GM18867 (cell line): ENCODE data around the gene FNTB.
"Not testable (repeated sequence)": the region's sequence is repeated elsewhere in the genome, so short reads cannot be mapped to it uniquely, and the experiment has no call there.

Experiments used
- ATAC-seq: cut with Tn5 transposase; IDR thresholded peaks from one replicate; pipeline ENCODE4 v1.9.1; 2021; ENCODE audit warnings: mild to moderate bottlenecking, moderate library complexity; ENCODE audit not compliant: unreplicated experiment

The FNTB gene

DNA sequence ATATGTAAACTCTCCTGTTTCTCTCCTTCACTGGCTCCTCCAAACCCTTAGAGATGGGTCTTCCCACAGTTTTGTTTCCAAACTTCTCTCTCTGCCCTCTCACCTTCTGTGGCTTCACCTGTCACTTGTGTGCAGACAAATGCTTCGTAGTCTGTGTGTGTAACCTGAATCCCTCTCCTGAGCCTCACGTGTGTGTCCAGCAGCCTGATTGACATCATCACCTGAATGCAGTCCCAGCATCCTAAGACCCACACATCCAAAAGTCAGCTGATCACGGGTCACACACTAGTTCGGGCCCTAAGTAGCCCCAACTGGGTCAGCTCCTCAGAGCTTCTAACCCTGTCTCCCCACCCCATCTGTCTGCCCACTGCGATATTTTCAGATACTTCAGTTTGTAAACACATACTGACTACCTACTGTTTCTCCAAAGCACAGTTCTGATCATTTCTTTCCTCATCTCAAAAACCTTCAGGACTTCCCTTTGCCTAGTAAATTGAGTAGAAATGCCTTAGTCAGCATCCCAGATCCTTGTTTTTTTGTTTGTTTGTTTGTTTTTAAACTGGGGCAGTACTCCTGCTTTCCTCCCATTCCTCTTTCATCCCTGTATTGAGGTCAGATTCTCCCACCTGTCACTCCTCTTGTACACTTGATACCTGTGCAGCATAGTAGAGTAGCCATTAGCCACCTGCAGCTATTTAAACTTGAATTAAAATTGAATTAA is 23.7 kb downstream of the FNTB start:
- ATAC-seq: no peak

DNA sequence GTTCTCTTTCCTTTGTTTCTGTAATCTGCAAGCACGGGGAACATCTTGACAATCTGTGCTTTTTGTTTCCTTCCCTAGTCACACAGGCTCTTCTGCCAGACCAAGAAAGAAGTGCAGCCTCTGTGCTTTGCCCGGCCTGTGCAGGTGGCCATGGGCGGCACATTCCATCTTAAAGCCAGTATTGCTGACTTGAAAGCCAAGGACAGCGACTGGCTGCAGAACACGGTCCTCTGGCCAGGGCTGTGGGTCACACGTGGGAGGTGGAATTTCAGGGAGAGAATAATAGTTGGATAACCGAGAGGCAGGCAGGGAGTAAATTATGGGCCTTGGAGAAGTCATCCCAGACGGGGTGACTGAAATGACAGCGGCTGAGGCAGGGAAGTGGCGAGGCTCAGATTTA is 24.8 kb downstream of the FNTB start:
- ATAC-seq: no peak

DNA sequence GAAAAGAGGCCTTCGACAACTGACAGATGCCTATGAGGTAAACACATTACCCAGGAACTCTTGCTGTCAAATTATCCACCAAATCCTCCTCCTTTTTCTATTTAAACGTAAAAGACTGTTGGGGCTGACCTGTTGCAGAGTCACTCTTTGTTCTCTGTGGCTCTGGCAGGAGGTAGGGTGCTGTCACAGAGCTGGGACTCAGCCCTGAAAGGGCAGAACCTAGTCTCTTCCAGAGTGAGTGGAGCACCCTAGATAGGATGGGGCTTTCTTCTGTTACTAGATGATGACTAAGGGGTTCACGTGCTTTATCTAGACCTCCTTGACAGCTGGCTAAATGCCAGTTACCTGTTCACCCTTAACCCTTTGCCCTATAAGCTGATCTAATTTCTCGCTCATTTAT is 25.7 kb downstream of the FNTB start:
- no peak for ATAC-seq

DNA sequence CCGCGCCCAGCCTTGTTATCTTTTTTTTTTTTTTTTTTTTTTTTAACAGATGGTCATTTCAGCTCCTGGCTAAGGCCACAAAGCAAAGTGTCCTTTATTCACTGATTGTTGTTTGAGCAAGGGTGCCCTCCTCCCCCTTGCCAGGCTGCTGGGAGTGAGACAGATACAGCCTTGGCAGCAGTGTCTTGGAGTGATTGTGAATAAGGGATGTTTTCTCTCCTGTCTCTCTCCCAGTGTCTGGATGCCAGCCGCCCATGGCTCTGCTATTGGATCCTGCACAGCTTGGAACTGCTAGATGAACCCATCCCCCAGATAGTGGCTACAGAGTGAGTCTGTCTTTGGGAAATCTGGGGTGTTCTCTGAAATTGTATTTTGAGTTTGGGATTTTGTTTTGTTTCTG is 28.7 kb downstream of the FNTB start:
- ATAC-seq: no peak

DNA sequence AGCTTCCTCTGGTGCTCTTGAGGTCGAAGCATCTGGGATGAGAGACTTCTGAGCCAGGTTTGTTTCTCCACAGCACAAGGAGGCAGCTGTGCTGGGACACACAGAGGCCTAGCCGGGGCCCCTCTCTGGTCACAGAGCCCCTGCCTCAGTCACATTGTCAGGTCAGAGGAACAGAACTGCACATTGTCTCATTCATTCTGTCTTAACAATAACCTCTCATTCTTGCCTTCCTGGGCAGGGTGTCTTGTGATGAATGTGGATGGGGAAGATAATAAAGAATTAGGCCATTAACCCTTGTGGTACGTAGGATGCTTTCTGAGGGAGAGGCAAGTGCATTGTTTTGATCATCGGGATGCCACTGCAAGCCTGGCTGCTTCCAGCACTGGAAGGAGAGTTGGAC is 29.8 kb downstream of the FNTB start:
- no peak for ATAC-seq

DNA sequence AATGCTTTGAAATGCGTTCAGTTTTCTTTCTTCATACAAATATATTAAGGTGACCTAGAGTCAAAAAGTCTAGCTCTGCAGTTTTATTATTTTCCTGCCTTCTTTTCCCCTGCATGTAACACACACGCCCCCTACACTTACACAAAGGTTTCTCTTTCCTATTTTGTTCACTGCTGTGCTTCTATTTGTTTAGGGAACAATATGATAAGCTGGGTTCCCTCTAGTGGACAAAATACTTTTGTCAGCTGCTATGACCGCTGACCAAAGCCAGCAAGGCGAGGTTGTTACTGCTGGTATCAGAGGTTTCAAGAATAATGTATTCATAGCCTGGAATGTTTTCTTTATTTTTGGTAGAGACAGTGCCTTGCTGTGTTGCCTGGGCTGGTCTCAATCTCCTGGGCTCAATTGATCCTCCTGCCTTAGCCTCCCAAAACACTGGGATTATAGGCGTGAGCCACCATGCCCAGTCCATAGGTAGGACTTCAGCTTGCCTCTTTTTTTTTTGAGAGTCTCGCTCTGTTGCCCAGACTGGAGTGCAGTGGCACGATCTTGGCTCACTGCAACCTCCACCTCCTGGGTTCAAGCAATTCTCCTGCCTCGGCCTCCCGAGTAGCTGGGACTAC is 33.4 kb downstream of the FNTB start:
- no peak for ATAC-seq

DNA sequence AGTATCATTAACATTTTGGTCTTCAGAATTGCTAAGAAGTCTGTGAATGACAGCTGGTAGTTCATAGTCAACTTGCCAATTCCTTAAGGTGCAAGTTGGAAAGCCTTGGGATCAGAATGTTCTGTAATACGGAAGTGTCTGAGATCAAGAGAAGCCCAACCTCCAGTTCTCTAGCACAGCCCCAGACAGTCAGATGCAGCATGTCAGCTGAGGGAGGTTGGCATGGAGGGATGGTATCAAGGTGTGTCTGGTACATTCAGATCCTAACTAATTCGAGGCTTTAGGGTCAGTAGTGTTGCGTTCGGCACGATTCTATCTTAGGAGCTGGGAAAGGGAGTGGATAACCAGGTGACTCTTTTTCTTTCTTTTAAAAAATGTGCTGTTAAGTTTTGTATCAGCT is 38.3 kb downstream of the FNTB start:
- no peak for ATAC-seq

DNA sequence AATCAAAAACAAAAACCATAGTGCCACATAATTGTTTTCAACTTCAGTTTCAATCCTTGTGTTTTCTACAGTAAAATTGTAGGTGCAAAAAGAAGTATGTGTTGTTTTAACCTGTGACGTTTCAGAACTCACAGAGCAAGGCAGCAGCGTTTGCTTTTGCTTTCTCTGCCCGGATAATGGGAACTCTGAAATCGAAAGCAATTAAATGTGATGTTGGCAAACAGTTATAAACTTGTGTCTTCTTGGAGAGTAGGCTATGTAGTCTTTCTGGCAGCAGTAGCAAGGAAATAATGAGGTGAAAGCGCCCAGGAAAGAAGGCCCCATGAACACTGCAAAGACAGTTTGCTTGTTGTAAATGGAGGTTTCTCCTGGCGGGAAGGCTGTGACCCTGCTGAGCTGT is 39.1 kb downstream of the FNTB start:
- no peak for ATAC-seq

DNA sequence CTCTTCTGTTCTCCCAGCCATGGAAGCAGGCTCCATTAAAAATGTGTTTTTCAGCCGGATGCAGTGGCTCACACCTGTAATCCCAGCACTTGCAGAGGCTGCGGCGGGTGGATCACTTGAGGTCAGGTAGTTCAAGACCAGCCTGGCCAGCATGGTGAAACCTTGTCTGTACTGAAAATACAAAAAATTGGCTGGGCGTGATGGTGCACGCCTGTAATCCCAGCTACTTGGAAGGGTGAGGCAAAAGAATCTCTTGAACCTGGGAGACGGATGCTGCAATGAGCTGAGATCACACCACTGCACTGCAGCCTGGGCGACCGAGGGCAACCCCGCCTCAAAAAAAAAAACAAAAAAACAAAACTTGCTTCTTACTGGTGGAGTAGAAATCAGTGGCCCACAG is 39.8 kb downstream of the FNTB start:
- no peak for ATAC-seq

DNA sequence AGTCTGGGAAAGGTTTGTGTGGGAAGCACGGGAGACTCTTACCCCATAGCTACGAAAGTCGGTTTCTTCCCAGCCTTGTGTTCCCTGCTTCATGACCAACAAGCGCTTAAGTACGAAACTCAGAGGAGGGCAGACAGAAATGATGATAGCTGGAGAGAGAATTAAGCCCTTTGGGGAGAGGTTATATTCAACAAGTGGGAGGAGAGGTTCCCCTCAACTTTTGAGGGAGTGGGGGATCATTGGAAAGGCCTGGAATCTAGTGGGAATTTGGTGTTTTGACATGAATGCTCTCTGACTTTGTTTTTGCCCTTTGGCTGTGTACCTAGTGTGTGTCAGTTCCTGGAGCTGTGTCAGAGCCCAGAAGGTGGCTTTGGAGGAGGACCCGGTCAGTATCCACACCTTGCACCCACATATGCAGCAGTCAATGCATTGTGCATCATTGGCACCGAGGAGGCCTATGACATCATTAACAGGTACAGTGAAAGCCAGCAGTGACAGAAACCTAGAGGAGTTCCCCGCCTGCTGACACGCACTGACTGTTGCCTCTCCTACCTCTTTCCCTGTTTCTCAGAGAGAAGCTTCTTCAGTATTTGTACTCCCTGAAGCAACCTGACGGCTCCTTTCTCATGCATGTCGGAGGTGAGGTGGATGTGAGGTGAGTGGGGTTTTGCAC is 40.6 kb downstream of the FNTB start:
- ATAC-seq: no peak

DNA sequence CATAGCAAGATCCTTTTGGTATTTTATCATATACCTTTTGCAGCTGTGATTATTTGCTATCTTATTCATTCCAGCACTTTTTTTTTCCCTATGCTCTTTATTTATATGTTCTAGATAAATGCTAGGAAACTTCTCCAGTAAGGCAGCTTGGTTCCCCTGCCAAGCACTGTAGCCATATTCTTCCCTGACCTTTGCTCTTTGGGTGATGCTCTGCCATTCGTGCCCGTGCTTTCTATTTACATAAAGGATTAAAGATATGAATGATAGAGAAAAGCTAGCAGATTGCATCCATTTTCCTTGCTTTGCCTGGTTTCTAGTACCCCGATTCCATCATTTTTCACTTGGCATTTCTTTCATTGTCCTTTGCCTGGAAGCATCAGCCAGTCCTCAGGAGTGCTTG is 42.2 kb downstream of the FNTB start:
- ATAC-seq: no peak

DNA sequence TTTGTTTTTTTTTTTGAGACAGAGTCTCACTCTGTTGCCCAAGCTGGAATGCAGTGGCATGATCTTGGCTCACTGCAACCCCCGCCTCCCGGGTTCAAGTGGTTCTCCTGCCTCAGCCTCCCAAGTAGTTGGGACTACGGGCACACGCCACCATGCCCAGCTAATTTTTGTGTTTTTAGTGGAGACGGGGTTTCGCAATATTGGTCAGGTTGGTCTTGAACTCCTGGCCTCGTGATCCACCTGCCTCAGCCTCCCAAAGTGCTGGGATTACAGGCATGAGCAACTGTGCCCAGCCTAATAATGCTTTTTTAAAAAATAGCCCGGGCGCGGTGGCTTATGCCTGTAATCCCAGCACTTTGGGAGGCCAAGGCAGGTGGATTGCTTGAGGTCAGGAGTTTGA is 44.6 kb downstream of the FNTB start:
- not testable (repeated sequence) for ATAC-seq

DNA sequence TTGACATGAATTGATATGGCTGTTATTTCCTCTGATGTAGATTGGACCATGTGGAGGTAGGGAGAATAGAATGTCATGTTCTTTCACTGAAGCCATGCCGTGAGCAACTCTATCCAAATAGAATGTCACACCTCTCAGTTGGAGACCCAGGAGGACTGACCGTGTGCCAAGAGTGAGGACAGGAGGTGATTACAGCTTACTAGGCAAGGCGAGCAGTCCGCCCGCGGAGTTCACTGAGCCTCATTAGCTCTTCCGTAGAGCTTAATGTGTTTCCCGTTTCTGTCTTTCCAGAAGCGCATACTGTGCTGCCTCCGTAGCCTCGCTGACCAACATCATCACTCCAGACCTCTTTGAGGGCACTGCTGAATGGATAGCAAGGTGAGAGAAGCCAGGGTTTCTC is 45.6 kb downstream of the FNTB start:
- no peak for ATAC-seq

DNA sequence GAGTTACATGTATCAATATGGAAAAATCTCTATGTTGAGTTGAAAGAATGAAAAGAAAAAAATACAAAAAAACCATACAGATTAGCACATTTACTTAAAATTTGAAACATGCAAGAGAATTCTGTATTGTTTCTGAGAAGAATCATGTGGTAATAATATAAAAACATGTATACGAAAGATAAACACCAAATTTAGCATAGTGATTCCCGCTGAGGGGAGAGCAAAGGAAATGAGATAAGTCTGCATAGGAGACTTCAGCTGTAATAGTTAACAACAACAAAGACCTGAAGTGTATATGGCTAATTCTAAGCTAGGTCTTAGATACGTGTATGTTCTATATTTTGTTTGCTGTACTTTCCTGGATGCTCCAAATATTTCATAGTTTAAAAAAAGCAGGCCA is 46.5 kb downstream of the FNTB start:
- ATAC-seq: no peak

DNA sequence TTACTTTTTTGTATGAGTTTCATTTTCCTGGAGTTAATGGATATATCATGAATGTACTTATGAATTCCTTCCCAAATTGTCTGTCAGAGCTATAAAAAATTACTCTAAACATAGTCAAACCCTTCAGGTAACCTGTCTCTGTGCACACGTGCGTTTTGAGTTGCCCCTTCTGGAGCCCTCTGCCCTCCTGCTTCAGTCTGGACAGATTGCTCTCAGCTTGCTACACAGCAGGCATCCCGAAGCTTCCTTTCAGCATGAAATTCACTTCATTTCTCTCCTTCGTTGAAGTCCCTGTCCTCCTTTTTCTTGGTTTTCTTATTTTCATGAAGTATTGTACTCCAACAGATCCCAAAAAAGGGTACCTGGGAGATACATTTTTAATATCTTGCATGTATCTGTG is 47.3 kb downstream of the FNTB start:
- ATAC-seq: no peak

DNA sequence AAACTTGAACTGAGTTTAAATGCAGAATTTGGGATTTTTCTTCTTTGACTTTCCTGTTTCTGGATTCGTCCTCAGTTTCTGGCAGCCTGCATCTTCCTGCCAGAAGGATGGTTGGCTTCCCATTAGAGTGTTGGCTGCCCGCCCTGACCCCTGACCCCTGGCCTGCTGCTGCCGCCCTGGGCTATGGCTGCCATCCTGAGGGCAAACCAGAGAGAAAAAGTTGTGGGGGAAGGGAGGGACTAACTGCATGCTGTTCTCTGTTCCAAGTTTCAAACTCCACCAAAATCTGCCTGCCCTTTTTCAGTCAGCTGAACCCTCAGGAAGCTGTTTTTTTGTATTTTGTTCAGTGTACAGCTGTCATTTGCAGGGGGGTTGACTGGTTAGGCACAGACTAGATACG is 48.4 kb downstream of the FNTB start:
- no peak for ATAC-seq

DNA sequence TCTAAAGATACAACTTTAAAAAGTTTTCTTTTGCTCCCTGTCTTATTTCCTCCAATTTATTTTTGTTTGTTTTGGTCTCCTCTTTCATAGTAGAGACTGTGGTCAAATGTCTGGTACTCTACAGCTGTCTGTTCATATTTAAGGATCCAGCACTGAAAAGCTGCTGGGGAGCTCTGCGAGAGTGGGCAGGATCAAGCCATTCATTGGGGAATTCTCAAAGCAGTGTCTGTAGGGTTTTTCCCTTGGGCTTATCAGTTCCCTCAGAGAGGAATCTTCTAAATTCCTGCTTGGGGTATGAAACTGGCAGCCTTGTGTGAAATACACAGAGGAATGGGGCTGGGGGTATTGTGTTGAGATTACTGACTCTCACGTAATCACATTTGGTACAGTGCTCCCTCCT is 52.3 kb downstream of the FNTB start:
- no peak for ATAC-seq

DNA sequence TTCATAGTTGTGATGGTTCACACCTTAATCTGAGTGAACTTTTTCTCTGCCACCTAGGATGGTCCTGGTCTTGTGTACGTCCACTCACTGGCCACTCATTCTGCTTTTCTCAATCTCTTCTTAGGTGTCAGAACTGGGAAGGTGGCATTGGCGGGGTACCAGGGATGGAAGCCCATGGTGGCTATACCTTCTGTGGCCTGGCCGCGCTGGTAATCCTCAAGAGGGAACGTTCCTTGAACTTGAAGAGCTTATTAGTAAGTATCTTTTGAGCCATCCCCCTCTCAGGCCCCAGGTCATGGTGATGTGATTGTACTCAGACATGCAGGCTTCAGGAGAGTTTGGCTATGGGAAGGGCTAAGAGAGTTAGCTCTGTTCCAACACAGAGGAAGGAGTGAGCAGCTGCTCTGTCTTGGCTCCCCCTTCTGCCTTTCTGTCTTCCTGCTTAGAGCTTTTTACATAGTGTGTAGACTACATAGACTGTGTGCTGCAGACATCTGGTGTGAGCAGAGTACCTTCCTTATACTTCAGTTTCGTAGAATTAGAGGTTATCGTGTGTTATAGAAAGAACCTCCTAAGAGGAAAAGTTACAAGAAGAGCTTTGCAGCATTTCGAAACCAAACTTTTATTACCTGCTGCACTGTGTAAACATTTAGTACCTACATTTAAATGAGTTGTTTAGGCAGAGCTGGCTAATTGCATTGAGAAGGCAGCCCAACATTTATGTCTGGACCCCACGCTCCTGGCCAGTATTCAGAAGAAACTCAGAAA is 54.2 kb downstream of the FNTB start:
- no peak for ATAC-seq

DNA sequence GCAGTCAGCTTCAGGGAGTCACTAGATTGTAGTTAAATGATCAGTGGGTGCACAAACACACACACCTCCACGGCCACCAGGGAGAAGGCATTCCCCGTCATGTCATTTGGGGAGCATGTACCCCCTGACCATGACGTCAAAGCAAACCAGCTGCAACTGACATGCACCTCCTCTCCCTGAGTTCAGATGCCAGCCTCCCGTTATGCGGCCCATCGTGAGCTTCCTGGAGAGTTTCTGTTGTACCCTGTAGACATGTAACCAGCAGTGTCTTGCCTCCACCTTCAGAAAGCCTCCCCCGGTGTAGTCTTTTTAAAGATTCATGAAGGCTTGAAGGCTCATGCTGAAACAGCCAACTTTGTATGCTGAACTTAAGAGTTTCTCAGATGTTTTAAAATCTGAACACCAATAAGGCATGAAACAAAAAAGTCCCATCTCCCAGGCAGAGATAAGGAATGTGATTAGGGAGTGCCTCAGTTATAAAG is 54.8 kb downstream of the FNTB start:
- no peak for ATAC-seq

DNA sequence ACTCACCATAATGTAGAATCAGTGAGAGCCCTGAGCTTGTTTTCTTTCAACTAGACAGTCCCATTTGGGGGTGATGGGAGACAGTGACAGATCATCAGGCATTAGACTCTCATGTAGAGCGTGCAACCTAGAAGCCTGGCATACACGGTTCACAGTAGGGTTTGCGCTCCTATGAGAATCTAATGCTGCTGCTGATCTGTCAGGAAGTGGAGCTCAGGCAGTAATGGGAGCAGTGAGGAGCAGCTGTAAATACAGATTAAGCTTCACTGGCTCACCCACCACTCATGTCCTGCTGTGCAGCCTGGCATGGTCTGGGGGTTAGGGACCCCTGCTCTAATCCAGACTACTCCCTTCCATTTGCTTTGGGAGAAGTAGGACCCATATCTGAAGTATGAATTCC is 55.6 kb downstream of the FNTB start:
- no peak for ATAC-seq

DNA sequence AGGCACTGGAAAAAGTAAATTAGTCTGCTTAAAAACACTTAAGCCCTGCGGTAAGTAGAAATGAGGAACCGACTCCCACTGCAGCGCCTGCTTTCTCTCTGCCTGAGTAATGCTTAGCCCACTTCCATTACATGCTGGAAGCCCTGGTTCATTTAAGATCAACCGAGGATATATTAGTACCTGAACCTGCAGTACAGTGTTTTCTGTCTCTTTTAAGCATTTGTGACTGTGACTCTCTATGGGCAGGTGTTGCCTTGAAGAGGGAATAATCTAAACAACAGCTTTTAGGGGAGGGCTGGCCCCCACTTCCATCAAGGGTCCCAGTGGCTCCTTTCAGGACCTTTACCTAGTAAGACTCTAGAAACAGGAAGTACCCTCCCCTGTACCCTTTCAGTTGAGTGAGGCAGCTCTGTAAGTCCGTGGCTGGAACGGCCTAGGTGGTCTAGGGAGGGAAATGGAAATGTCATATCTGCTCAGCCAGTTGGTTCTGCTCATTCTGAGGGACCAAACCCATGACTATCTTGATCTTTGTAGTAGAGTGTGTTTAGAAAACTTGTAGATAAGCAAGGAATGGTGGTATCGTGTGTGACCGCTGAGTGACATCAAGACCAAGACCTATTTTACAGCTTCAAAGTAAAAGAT is 56.2 kb downstream of the FNTB start:
- no peak for ATAC-seq
